BLaER1 treated with 17β-estradiol and CSF1 and Interleukin-3, amounts not matched to agents 10 nM and 100 nM (cell line): ENCODE measurements around the gene SIL1.
A peak's percentile ranks its signal among the peaks of the same experiment; 100 is the strongest.

Experiments
- H3K27ac ChIP-seq, 11 experiments: shearing (Covaris generic); formaldehyde crosslinking; 2 replicates each; pipeline ENCODE4 v1.8.1; 2022
- H3K27me3 ChIP-seq, 11 experiments: shearing (Covaris generic); formaldehyde crosslinking; 2 replicates each; pipeline ENCODE4 v1.8.1; 2022
- H3K36me3 ChIP-seq, 11 experiments: shearing (Covaris generic); formaldehyde crosslinking; 2 replicates each; pipeline ENCODE4 v1.8.1; 2022
- H3K4me1 ChIP-seq, 10 experiments: shearing (Covaris generic); formaldehyde crosslinking; 2 replicates each; pipeline ENCODE4 v1.8.1; 2022
- H3K4me2 ChIP-seq, 11 experiments: shearing (Covaris generic); formaldehyde crosslinking; 2 replicates each; pipeline ENCODE4 v1.8.1; 2022
- H3K4me3 ChIP-seq, 10 experiments: shearing (Covaris generic); formaldehyde crosslinking; 2 replicates each; pipeline ENCODE4 v1.8.1; 2022
- H3K9ac ChIP-seq, 11 experiments: shearing (Covaris generic); formaldehyde crosslinking; 2 replicates each; pipeline ENCODE4 v1.8.1; 2022
- H3K9me3 ChIP-seq, 11 experiments: shearing (Covaris generic); formaldehyde crosslinking; replicated peaks in 1 of 11; 2 replicates each; pipeline ENCODE4 v1.8.1; 2022
- H4K20me1 ChIP-seq, 11 experiments: shearing (Covaris generic); formaldehyde crosslinking; 2 replicates each; pipeline ENCODE4 v1.8.1; 2022
- Cebpa-rat ChIP-seq, 11 experiments: shearing (Covaris generic); IDR thresholded peaks; 2 replicates each; pipeline ENCODE4 v1.8.1; 2022

The SIL1 gene

GRCh38 chr5:139132515-139132914 is 65.7 kb downstream of the SIL1 start:
- Histone ChIP-seq H4K20me1 (peaks cover 0 to 34% (median 9%) of the 10 kb centered on the region in 11 experiments; a peak in 10 of 22 replicates), H3K27ac (no peak overlapping the region)

GRCh38 chr5:139131921-139132432 is 66.2 kb downstream of the SIL1 start:
- Histone ChIP-seq H3K4me2 (peak overlapping the region in 4 of 11 experiments; percentile 5 to 77 (median 43); a peak in 5 of 22 replicates), H3K9me3 (peaks cover 0 to 6% (median 0%) of the 10 kb centered on the region in 11 experiments; a peak in 1 of 22 replicates), H3K4me3 (no peak overlapping the region), H3K4me1 (peaks cover 0 to 27% (median 2%) of the 10 kb centered on the region in 10 experiments; a peak in 8 of 20 replicates), H3K27ac (peak overlapping the region in 1 of 11 experiments; percentile 31; a peak in 1 of 22 replicates), H4K20me1 (peaks cover 0 to 34% (median 9%) of the 10 kb centered on the region in 11 experiments; a peak in 10 of 22 replicates), H3K36me3 (peaks cover under 1 to 22% (median 7%) of the 10 kb centered on the region in 11 experiments; a peak in 14 of 22 replicates), H3K27me3 (no peaks in the 10 kb centered on the region), H3K9ac (0 out of 22 replicates have a peak overlapping the region, but pooled peaks of 1 of the 11 experiments have one; percentile 27)
- TF ChIP-seq Cebpa-rat (IDR thresholded peaks at IDR 0.05): no peak

More at GRCh38 chr5:139132515-139132914, 65.7 kb downstream of the SIL1 start:
- Histone ChIP-seq H3K9me3 (peaks cover 0 to 6% (median 0%) of the 10 kb centered on the region in 11 experiments; a peak in 1 of 22 replicates), H3K4me2 (peak overlapping the region in 4 of 11 experiments; percentile 5 to 77 (median 43); a peak in 5 of 22 replicates), H3K36me3 (peaks cover 0 to 17% (median 3%) of the 10 kb centered on the region in 11 experiments; a peak in 12 of 22 replicates), H3K27me3 (no peaks in the 10 kb centered on the region), H3K4me3 (no peak overlapping the region), H3K9ac (no peak overlapping the region), H3K4me1 (peaks cover 0 to 27% (median 2%) of the 10 kb centered on the region in 10 experiments; a peak in 8 of 20 replicates)
- no peak for TF ChIP-seq Cebpa-rat (IDR thresholded peaks at IDR 0.05)

- Histone ChIP-seq H3K4me2 (peak overlapping the region in 3 of 11 experiments; percentile 29 to 77 (median 57); a peak in 4 of 22 replicates), H3K27me3 (no peaks in the 10 kb centered on the region), H3K4me1 (peaks cover 0 to 27% (median 2%) of the 10 kb centered on the region in 10 experiments; a peak in 8 of 20 replicates), H3K27ac (peak overlapping the region in 1 of 11 experiments; percentile 31; a peak in 1 of 22 replicates), H3K9ac (0 out of 22 replicates have a peak overlapping the region, but pooled peaks of 1 of the 11 experiments have one; percentile 27), H3K9me3 (peaks cover 0 to 6% (median 0%) of the 10 kb centered on the region in 11 experiments; a peak in 1 of 22 replicates), H3K36me3 (peaks cover 4 to 23% (median 10%) of the 10 kb centered on the region in 11 experiments; a peak in 16 of 22 replicates), H4K20me1 (peaks cover 0 to 34% (median 9%) of the 10 kb centered on the region in 11 experiments; a peak in 10 of 22 replicates), H3K4me3 (no peak overlapping the region)
- TF ChIP-seq Cebpa-rat (IDR thresholded peaks at IDR 0.05): no peak
Measured at GRCh38 chr5:139131465-139131864, 66.7 kb downstream of the SIL1 start.

GRCh38 chr5:139131062-139131461 is 67.1 kb downstream of the SIL1 start:
- no peak for TF ChIP-seq Cebpa-rat (IDR thresholded peaks at IDR 0.05)

GRCh38 chr5:139130214-139130613 is 68.0 kb downstream of the SIL1 start:
- H3K27ac ChIP-seq: no peak overlapping the region
- peaks cover 0 to 26% (median 9%) of the 10 kb centered on the region in 11 experiments; a peak in 10 of 22 replicates for H4K20me1 ChIP-seq
- no peaks in the 10 kb centered on the region for H3K27me3 ChIP-seq
- no peak overlapping the region for H3K9ac ChIP-seq
- H3K9me3 ChIP-seq: peaks cover 0 to 6% (median 0%) of the 10 kb centered on the region in 11 experiments; a peak in 1 of 22 replicates
- peaks cover 0 to 27% (median 2%) of the 10 kb centered on the region in 10 experiments; a peak in 8 of 20 replicates for H3K4me1 ChIP-seq
- peaks cover 6 to 29% (median 18%) of the 10 kb centered on the region in 11 experiments; a peak in 17 of 22 replicates for H3K36me3 ChIP-seq
- H3K4me3 ChIP-seq: no peak overlapping the region
- TF ChIP-seq Cebpa-rat (IDR thresholded peaks at IDR 0.05): no peak
- no peak overlapping the region for H3K4me2 ChIP-seq

More at GRCh38 chr5:139131062-139131461, 67.1 kb downstream of the SIL1 start:
- peaks cover 0 to 27% (median 2%) of the 10 kb centered on the region in 10 experiments; a peak in 8 of 20 replicates for H3K4me1 ChIP-seq
- peaks cover 6 to 23% (median 12%) of the 10 kb centered on the region in 11 experiments; a peak in 16 of 22 replicates for H3K36me3 ChIP-seq
- H3K9me3 ChIP-seq: peaks cover 0 to 6% (median 0%) of the 10 kb centered on the region in 11 experiments; a peak in 1 of 22 replicates
- H3K27ac ChIP-seq: peak overlapping the region in 1 of 11 experiments; percentile 31; a peak in 1 of 22 replicates
- H3K27me3 ChIP-seq: no peaks in the 10 kb centered on the region
- H3K4me2 ChIP-seq: peak overlapping the region in 3 of 11 experiments; percentile 29 to 77 (median 57); a peak in 4 of 22 replicates
- H4K20me1 ChIP-seq: peaks cover 0 to 33% (median 9%) of the 10 kb centered on the region in 11 experiments; a peak in 10 of 22 replicates
- H3K9ac ChIP-seq: 0 out of 22 replicates have a peak overlapping the region, but pooled peaks of 1 of the 11 experiments have one; percentile 27
- no peak overlapping the region for H3K4me3 ChIP-seq

- H4K20me1 ChIP-seq: peaks cover 0 to 9% (median 0%) of the 10 kb centered on the region in 11 experiments; a peak in 6 of 22 replicates
- peaks cover 0 to 15% (median 0%) of the 10 kb centered on the region in 10 experiments; a peak in 7 of 20 replicates for H3K4me1 ChIP-seq
- H3K36me3 ChIP-seq: peaks cover 6 to 63% (median 18%) of the 10 kb centered on the region in 11 experiments; a peak in 17 of 22 replicates
- no peak overlapping the region for H3K27ac ChIP-seq
- H3K9ac ChIP-seq: no peak overlapping the region
- no peak overlapping the region for H3K4me3 ChIP-seq
- no peak overlapping the region for H3K4me2 ChIP-seq
- TF ChIP-seq Cebpa-rat (IDR thresholded peaks at IDR 0.05): no peak
- peaks cover 0 to 6% (median 0%) of the 10 kb centered on the region in 11 experiments; a peak in 1 of 22 replicates for H3K9me3 ChIP-seq
- no peaks in the 10 kb centered on the region for H3K27me3 ChIP-seq
Measured at GRCh38 chr5:139126711-139127111, 71.5 kb downstream of the SIL1 start.

GRCh38 chr5:139125991-139126390 is 72.2 kb downstream of the SIL1 start:
- Histone ChIP-seq H3K9me3 (peaks cover 0 to 6% (median 0%) of the 10 kb centered on the region in 11 experiments; a peak in 1 of 22 replicates), H3K4me2 (no peak overlapping the region), H3K4me3 (no peak overlapping the region), H3K36me3 (peaks cover 6 to 70% (median 20%) of the 10 kb centered on the region in 11 experiments; a peak in 18 of 22 replicates), H3K27ac (no peak overlapping the region), H3K9ac (no peak overlapping the region), H3K27me3 (no peaks in the 10 kb centered on the region), H3K4me1 (peaks cover 0 to 8% (median 0%) of the 10 kb centered on the region in 10 experiments; a peak in 4 of 20 replicates), H4K20me1 (peaks cover 0 to 6% (median 0%) of the 10 kb centered on the region in 11 experiments; a peak in 4 of 22 replicates)
- no peak for TF ChIP-seq Cebpa-rat (IDR thresholded peaks at IDR 0.05)

- H3K27ac ChIP-seq: no peak overlapping the region
- H3K4me1 ChIP-seq: 0 out of 20 replicates have a peak, but pooled peaks cover 0 to under 1% (median 0%) of the 10 kb centered on the region in 10 experiments
- H3K27me3 ChIP-seq: no peaks in the 10 kb centered on the region
- H3K9ac ChIP-seq: no peak overlapping the region
- TF ChIP-seq Cebpa-rat (IDR thresholded peaks at IDR 0.05): no peak
- H4K20me1 ChIP-seq: peaks cover 0 to 6% (median 0%) of the 10 kb centered on the region in 11 experiments; a peak in 1 of 22 replicates
- no peak overlapping the region for H3K4me3 ChIP-seq
- H3K9me3 ChIP-seq: peaks cover 0 to 6% (median 0%) of the 10 kb centered on the region in 11 experiments; a peak in 1 of 22 replicates
- H3K36me3 ChIP-seq: peaks cover 9 to 80% (median 30%) of the 10 kb centered on the region in 11 experiments; a peak in 20 of 22 replicates
- H3K4me2 ChIP-seq: no peak overlapping the region
Measured at GRCh38 chr5:139124774-139125520, 73.2 kb downstream of the SIL1 start.
